Activated CD8-positive, alpha-beta memory T cell treated with anti-CD3 and anti-CD28 coated beads for 24 hours (primary cell): Measurements from ENCODE around the gene ATXN1.
"Not testable (repeated sequence)": the region's sequence is repeated elsewhere in the genome, so short reads cannot be mapped to it uniquely, and the experiment has no call there.

Source experiments
- DNase-seq: peaks from one replicate; pipeline ENCODE4 v3.0.0-alpha.2; 2020

The ATXN1 gene

GRCh38 chr6:16468991-16469615 is 292.2 kb downstream of the ATXN1 start:
- DNase-seq = no peak

- no peak for DNase-seq
These were observed 294.3 kb downstream of the ATXN1 start for GRCh38 chr6:16466800-16467553.

GRCh38 chr6:16464045-16464444 is 297.2 kb downstream of the ATXN1 start:
- DNase-seq = no peak

GRCh38 chr6:16463246-16463645 is 298.0 kb downstream of the ATXN1 start:
- not testable (repeated sequence) for DNase-seq

- DNase-seq = no peak
These were observed 299.8 kb downstream of the ATXN1 start for GRCh38 chr6:16461491-16461890.

- not testable (repeated sequence) for DNase-seq
These were observed 301.8 kb downstream of the ATXN1 start for GRCh38 chr6:16459472-16459871.

GRCh38 chr6:16452348-16452747 is 308.9 kb downstream of the ATXN1 start:
- DNase-seq = no peak

- DNase-seq = no peak
These were observed 310.4 kb downstream of the ATXN1 start for GRCh38 chr6:16450821-16451220.

GRCh38 chr6:16450285-16450684 is 311.0 kb downstream of the ATXN1 start:
- DNase-seq = no peak

- DNase-seq = no peak
These were observed 315.0 kb downstream of the ATXN1 start for GRCh38 chr6:16446273-16446672.

GRCh38 chr6:16442031-16442430 is 319.2 kb downstream of the ATXN1 start:
- no peak for DNase-seq

- DNase-seq = no peak
These were observed 320.0 kb downstream of the ATXN1 start for GRCh38 chr6:16441262-16441661.

- no peak for DNase-seq
These were observed 320.5 kb downstream of the ATXN1 start for GRCh38 chr6:16440636-16441212.

- no peak for DNase-seq
These were observed 322.3 kb downstream of the ATXN1 start for GRCh38 chr6:16438718-16439591.

- no peak for DNase-seq
These were observed 323.3 kb downstream of the ATXN1 start for GRCh38 chr6:16437984-16438383.

GRCh38 chr6:16437095-16437494 is 324.2 kb downstream of the ATXN1 start:
- DNase-seq = peak; percentile 67

- DNase-seq = no peak
These were observed 324.7 kb downstream of the ATXN1 start for GRCh38 chr6:16436550-16436949.

GRCh38 chr6:16434885-16435284 is 326.4 kb downstream of the ATXN1 start:
- DNase-seq = no peak

GRCh38 chr6:16433338-16433890 is 327.8 kb downstream of the ATXN1 start:
- no peak for DNase-seq

GRCh38 chr6:16432075-16433032 is 328.9 kb downstream of the ATXN1 start:
- no peak for DNase-seq

GRCh38 chr6:16431106-16431505 is 330.2 kb downstream of the ATXN1 start:
- no peak for DNase-seq
